ENCODE results near the gene EDDM3A. TPM values are rescaled to one million over a fixed set of nuclear protein-coding genes. Genes with fewer than 3 reads are reported as not detected.
"Not testable (repeated sequence)": the region's sequence is repeated elsewhere in the genome, so short reads cannot be mapped to it uniquely, and the experiment has no call there.

The EDDM3A gene
- total RNA-seq, 1 donor from 2014 or later, result not detected

DNA sequence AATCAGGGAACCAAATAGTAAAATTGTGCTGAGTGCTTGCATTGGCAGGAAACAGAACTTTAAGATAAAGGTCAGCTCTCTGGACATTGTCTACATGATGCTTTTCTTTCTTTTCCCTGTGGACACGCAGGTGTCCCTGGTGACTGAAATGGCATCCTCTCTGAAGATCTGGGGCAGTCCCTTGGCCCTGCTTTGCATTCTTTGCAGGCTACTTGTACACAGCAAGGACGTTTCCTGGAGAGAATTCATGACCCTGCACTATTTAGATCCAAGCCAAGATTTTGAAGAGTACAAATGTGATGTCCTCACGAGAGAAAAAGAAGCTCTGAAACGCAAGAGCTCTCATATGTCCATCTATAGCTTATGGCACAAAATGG lies 11.3 kb upstream of the EDDM3A start:
- FAIRE-seq (no peak), DNase-seq (ENCODE audit: low read depth) (no peak)
- Histone ChIP-seq H3K27me3 (ENCODE audit: control insufficient read depth, insufficient read depth, low read length) (no peaks in the 10 kb centered on the region), H3K4me3 (ENCODE audit: low read depth, low read length) (no peak overlapping the region), H3K36me3 (ENCODE audit: control insufficient read depth, insufficient read depth, low read length) (no peaks in the 10 kb centered on the region)
- TF ChIP-seq, protein P1, sequence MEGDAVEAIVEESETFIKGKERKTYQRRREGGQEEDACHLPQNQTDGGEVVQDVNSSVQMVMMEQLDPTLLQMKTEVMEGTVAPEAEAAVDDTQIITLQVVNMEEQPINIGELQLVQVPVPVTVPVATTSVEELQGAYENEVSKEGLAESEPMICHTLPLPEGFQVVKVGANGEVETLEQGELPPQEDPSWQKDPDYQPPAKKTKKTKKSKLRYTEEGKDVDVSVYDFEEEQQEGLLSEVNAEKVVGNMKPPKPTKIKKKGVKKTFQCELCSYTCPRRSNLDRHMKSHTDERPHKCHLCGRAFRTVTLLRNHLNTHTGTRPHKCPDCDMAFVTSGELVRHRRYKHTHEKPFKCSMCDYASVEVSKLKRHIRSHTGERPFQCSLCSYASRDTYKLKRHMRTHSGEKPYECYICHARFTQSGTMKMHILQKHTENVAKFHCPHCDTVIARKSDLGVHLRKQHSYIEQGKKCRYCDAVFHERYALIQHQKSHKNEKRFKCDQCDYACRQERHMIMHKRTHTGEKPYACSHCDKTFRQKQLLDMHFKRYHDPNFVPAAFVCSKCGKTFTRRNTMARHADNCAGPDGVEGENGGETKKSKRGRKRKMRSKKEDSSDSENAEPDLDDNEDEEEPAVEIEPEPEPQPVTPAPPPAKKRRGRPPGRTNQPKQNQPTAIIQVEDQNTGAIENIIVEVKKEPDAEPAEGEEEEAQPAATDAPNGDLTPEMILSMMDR (IDR thresholded peaks at IDR 0.05; ENCODE audit: insufficient read depth, low read length, severe bottlenecking), result no peak

DNA sequence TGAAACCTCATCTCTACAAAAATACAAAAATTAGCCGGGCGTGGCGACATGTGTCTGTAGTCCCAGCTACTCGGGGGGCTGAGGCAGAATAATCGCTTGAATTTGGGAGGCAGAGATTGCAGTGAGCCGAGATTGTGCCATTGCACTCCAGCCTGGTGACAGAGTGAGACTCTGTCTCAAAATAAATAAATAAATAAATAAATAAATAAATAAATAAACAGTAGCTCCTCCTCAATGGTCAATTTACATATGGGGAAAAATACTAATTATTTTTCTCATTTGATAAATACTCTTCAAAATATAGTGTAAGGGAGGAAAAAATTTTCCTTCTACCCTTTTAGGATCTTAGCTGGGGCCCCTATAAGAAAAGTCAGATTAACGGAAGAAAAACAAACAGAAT lies 7.4 kb upstream of the EDDM3A start:
- DNase-seq (ENCODE audit: low read depth); FAIRE-seq; H3K27me3 ChIP-seq (ENCODE audit: control insufficient read depth, insufficient read depth, low read length); H3K36me3 ChIP-seq (ENCODE audit: control insufficient read depth, insufficient read depth, low read length); H3K4me3 ChIP-seq (ENCODE audit: low read depth, low read length): not testable (repeated sequence)

DNA sequence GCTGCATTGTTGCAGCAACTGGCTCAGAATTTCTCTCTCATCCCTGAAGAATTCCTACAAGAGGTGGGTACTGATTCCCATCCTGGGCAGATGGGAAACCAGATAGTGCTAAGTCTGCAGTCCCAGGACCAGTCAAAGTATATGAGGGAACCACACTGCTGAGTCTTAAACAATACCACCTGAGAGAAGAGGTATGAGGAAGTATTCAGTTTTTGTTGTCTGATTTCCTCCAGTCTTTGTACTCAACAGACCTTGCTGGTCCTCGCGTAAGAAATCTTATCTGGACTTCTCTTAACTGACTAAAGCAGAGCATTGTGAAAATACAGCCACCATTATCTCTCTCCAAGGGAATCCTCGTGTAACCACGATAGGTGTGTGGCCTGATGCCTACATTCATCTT lies 3.6 kb upstream of the EDDM3A start:
- Histone ChIP-seq H3K27me3 (ENCODE audit: control insufficient read depth, insufficient read depth, low read length) (no peaks in the 10 kb centered on the region), H3K4me3 (ENCODE audit: low read depth, low read length) (no peak overlapping the region), H3K36me3 (ENCODE audit: control insufficient read depth, insufficient read depth, low read length) (no peaks in the 10 kb centered on the region)
- FAIRE-seq (peak; percentile 50), DNase-seq (ENCODE audit: low read depth) (no peak)
- TF ChIP-seq, protein P1 (IDR thresholded peaks at IDR 0.05; ENCODE audit: insufficient read depth, low read length, severe bottlenecking), result no peak

DNA sequence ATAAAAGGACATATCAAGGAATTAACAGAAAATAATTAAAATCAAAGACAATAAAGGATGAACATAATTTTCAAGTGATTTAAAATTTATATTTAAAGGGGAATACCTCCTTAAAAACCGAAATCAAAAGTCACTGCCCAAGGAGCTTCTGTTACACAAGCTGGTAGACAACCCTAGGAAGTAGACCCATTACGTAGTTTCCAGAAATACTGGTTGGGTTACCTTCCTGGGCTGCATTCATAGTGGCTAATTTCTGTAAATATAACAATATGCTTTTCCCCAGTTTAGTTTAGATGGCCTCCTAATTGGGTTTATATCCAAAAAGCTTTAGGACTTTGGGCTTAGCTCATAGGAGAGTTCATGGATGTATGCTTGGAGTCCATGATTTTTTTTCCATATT lies 2.1 kb upstream of the EDDM3A start:
- no peak overlapping the region for H3K4me3 ChIP-seq (ENCODE audit: low read depth, low read length)
- FAIRE-seq (no peak), DNase-seq (ENCODE audit: low read depth) (peak; percentile 33)
- H3K36me3 ChIP-seq (ENCODE audit: control insufficient read depth, insufficient read depth, low read length), result no peaks in the 10 kb centered on the region
- TF ChIP-seq, protein P1 (IDR thresholded peaks at IDR 0.05; ENCODE audit: insufficient read depth, low read length, severe bottlenecking), result no peak
- H3K27me3 ChIP-seq (ENCODE audit: control insufficient read depth, insufficient read depth, low read length), result no peaks in the 10 kb centered on the region

DNA sequence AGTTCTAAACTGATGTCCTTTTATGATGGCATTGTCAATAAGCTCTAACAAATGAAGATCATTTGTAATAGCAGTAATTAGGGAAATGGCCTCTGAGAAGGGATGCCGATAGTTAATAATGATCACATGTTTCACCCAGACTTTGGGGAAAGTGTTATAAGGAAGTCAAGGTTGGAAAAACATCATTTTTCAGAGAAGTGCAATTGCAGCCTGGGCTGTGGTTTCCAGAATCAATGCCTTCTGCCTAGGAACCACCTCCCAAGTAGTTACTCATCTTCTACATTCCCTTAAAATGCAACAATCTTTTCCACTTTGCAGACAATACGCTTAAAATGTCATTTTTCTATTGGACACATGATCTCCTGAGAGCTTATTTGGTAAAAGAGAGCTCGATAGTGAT lies 879 bp downstream of the EDDM3A start:
- Histone ChIP-seq H3K27me3 (ENCODE audit: control insufficient read depth, insufficient read depth, low read length) (no peaks in the 10 kb centered on the region), H3K36me3 (ENCODE audit: control insufficient read depth, insufficient read depth, low read length) (no peaks in the 10 kb centered on the region), H3K4me3 (ENCODE audit: low read depth, low read length) (no peak overlapping the region)
- FAIRE-seq (no peak), DNase-seq (ENCODE audit: low read depth) (no peak)
- TF ChIP-seq, protein P1 (IDR thresholded peaks at IDR 0.05; ENCODE audit: insufficient read depth, low read length, severe bottlenecking), result no peak

DNA sequence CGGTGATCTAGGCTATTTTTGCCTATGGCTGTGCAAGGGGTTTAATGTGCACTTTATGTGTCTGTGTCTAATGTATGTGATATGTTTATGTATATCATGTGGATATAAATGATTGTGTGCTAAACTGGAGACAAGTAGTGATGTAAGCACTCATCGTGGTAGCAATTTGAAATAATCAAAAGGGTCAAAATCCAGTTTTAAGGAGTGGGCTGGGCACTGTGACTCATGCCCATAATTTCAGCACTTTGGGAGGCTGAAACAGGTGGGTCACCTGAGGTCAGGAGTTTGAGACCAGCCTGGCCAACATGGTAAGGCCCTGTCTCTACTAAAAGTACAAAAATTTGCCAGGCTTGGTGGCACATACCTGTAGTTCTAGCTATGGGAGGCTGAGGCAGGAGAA lies 2.8 kb downstream of the EDDM3A start:
- H3K36me3 ChIP-seq (ENCODE audit: control insufficient read depth, insufficient read depth, low read length), result no peaks in the 10 kb centered on the region
- DNase-seq (ENCODE audit: low read depth) (no peak), FAIRE-seq (no peak)
- H3K4me3 ChIP-seq (ENCODE audit: low read depth, low read length), result no peak overlapping the region
- no peaks in the 10 kb centered on the region for H3K27me3 ChIP-seq (ENCODE audit: control insufficient read depth, insufficient read depth, low read length)
- TF ChIP-seq, protein P1 (IDR thresholded peaks at IDR 0.05; ENCODE audit: insufficient read depth, low read length, severe bottlenecking), result no peak
